ENCODE data around the gene FBXL7. TPM values are rescaled to one million over a fixed set of nuclear protein-coding genes. Genes with fewer than 3 reads are reported as not detected.

Gene FBXL7
- total RNA-seq, 2 experiments from 2014 or later: not detected

- Histone ChIP-seq H3K4me1 (ENCODE audit: insufficient read depth, low read length, poor library complexity, severe bottlenecking) (no peaks in the 10 kb centered on the region), H3K79me2 (ENCODE audit: insufficient read depth, low read depth, low read length) (no peaks in the 10 kb centered on the region), H3K9me3 (ENCODE audit: low read length) (no peaks in the 10 kb centered on the region), H3K4me2 (ENCODE audit: low read length) (no peak overlapping the region), H2AFZ (ENCODE audit: low read length) (no peak overlapping the region), H3K36me3 (ENCODE audit: insufficient read depth, low read length) (no peaks in the 10 kb centered on the region), H3K4me3 (ENCODE audit: low read depth, low read length, poor library complexity, severe bottlenecking) (no peak overlapping the region), H3K27ac (ENCODE audit: low read depth, low read length, poor library complexity, severe bottlenecking) (no peak overlapping the region), H3K9me2 (ENCODE audit: insufficient read depth, low read length) (no peaks in the 10 kb centered on the region), H4K20me1 (ENCODE audit: insufficient read depth, low read length) (no peaks in the 10 kb centered on the region)
- intact Hi-C loops (cut with micrococcal nuclease; ENCODE audit: unreplicated experiment): no loop called here
- no TSS peak for BruUV-seq (replicated peaks)
- DNase-seq (ENCODE audit: low spot score): no peak
- TF ChIP-seq EZH2phosphoT487 (IDR thresholded peaks at IDR 0.05; ENCODE audit: borderline replicate concordance, low read depth, low read length) (no peak), CTCF (conservative IDR thresholded peaks at IDR 0.05; ENCODE audit: low read length) (no peak)
- POLR2A ChIA-PET: no interaction called here
- CTCF ChIA-PET (ENCODE audit: unreplicated experiment): no interaction called here
These were observed 477.9 kb downstream of the FBXL7 start for GRCh38 chr5:15977851-15978250.

GRCh38 chr5:15980835-15981234 is 480.9 kb downstream of the FBXL7 start:
- no peaks in the 10 kb centered on the region for H3K79me2 ChIP-seq (ENCODE audit: insufficient read depth, low read depth, low read length)
- H3K9me3 ChIP-seq (ENCODE audit: low read length): no peaks in the 10 kb centered on the region
- no peak overlapping the region for H3K27ac ChIP-seq (ENCODE audit: low read depth, low read length, poor library complexity, severe bottlenecking)
- H3K4me3 ChIP-seq (ENCODE audit: low read depth, low read length, poor library complexity, severe bottlenecking): no peak overlapping the region
- H4K20me1 ChIP-seq (ENCODE audit: insufficient read depth, low read length): no peaks in the 10 kb centered on the region
- no peaks in the 10 kb centered on the region for H3K9me2 ChIP-seq (ENCODE audit: insufficient read depth, low read length)
- intact Hi-C loops (cut with micrococcal nuclease; ENCODE audit: unreplicated experiment): no loop called here
- H3K4me2 ChIP-seq (ENCODE audit: low read length): no peak overlapping the region
- ChIA-PET CTCF (ENCODE audit: unreplicated experiment) (no interaction called here), POLR2A (interaction anchor here (0.6 to 0.8 kb wide), 3 partner anchors 60 to 1218 kb away, joined by 3 to 4 read pairs (median 3); no protein-coding TSS in a partner anchor)
- no TSS peak for BruUV-seq (replicated peaks)
- no peak overlapping the region for H2AFZ ChIP-seq (ENCODE audit: low read length)
- TF ChIP-seq CTCF (conservative IDR thresholded peaks at IDR 0.05; ENCODE audit: low read length) (no peak), EZH2phosphoT487 (IDR thresholded peaks at IDR 0.05; ENCODE audit: borderline replicate concordance, low read depth, low read length) (no peak)
- DNase-seq (ENCODE audit: low spot score): no peak
- H3K4me1 ChIP-seq (ENCODE audit: insufficient read depth, low read length, poor library complexity, severe bottlenecking): no peaks in the 10 kb centered on the region
- H3K36me3 ChIP-seq (ENCODE audit: insufficient read depth, low read length): no peaks in the 10 kb centered on the region

GRCh38 chr5:15983392-15983791 is 483.4 kb downstream of the FBXL7 start:
- no peaks in the 10 kb centered on the region for H3K4me1 ChIP-seq (ENCODE audit: insufficient read depth, low read length, poor library complexity, severe bottlenecking)
- H3K9me2 ChIP-seq (ENCODE audit: insufficient read depth, low read length): no peaks in the 10 kb centered on the region
- no peaks in the 10 kb centered on the region for H4K20me1 ChIP-seq (ENCODE audit: insufficient read depth, low read length)
- ChIA-PET CTCF (ENCODE audit: unreplicated experiment) (no interaction called here), POLR2A (no interaction called here)
- intact Hi-C loops (cut with micrococcal nuclease; ENCODE audit: unreplicated experiment): no loop called here
- no peaks in the 10 kb centered on the region for H3K9me3 ChIP-seq (ENCODE audit: low read length)
- no peak overlapping the region for H2AFZ ChIP-seq (ENCODE audit: low read length)
- H3K4me2 ChIP-seq (ENCODE audit: low read length): no peak overlapping the region
- no peak overlapping the region for H3K4me3 ChIP-seq (ENCODE audit: low read depth, low read length, poor library complexity, severe bottlenecking)
- H3K36me3 ChIP-seq (ENCODE audit: insufficient read depth, low read length): no peaks in the 10 kb centered on the region
- H3K27ac ChIP-seq (ENCODE audit: low read depth, low read length, poor library complexity, severe bottlenecking): no peak overlapping the region
- no peaks in the 10 kb centered on the region for H3K79me2 ChIP-seq (ENCODE audit: insufficient read depth, low read depth, low read length)
- no peak for DNase-seq (ENCODE audit: low spot score)
- TF ChIP-seq CTCF (conservative IDR thresholded peaks at IDR 0.05; ENCODE audit: low read length) (no peak), EZH2phosphoT487 (IDR thresholded peaks at IDR 0.05; ENCODE audit: borderline replicate concordance, low read depth, low read length) (no peak)
- no TSS peak for BruUV-seq (replicated peaks)

Small RNA genes lying within 50 kb of the gene (microRNA-seq; reads per million reads assigned to microRNA genes)
- not detected for gene MIR887 (ENCODE audit: borderline replicate concordance)

Small RNA genes lying within 50 kb of the gene (small RNA-seq; reads per million reads assigned to genes)
- not detected for gene MIR887
